Left lobe of liver (tissue), 2 donors: ENCODE results near the gene ZNF3. TPM values are rescaled to one million over a fixed set of nuclear protein-coding genes. Genes with fewer than 3 reads are reported as not detected.

Experiments
- ATAC-seq: fragments of 200-7000 bp; cut with Tn5 transposase; one replicate; pipeline ENCODE4 v1.9.1; 2020; ENCODE audit warnings: mild to moderate bottlenecking, moderate library complexity
- DNase-seq: peaks from one replicate; pipeline ENCODE4 v3.0.0-alpha.2; 2020; ENCODE audit warnings: low spot score
- total RNA-seq: library from RNA; stranded (reverse); gene quantifications from one replicate; pipeline ENCODE4 v1.2.1, GENCODE V29; 2021
- donor health status: DM: no; HTN: no; CAD: no; lungs with moderate emphysema.
- donor health status: DM: no; HTN: yes; CAD: no.

ZNF3 gene
- total RNA-seq, 1 donor from 2014 or later = 14.5 TPM

DNA sequence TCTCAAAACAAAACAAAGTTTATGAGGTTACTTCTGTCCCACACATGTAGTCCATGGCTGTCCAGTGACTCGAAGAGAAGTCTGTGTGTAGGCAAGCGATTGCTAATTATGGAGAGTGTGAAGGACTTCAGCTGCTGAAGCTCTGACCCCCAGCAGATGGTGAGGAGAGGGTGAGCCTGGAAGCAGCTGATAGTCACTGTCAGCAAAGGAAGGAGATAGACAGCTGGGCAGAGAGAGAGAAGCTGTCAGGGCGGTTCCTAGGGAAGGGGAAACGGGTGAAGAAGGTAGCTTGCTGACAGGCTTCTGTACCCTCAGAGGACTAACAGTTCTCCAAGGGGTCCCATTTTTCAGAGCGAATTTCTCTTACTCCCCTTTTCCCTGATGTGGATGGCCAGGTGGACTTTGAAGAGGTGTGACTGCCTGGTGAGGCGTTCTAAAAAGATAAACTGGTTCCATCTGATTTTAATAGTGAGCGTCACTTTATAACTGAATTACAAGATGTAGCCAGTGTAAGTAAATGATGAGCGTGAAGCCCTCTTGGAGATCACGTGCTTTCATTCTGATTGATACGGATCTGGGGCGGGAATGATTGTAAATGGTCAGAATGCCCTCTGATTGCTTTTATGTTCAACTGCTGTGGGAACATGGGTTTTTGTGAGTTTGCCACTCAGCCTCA, 19.9 kb downstream of the ZNF3 start:
- ATAC-seq = no peak
- no peak for DNase-seq

- ATAC-seq (no peak), DNase-seq (no peak)
These were observed 22.2 kb downstream of the ZNF3 start for GRCh38 chr7:100059251-100059739.

DNA sequence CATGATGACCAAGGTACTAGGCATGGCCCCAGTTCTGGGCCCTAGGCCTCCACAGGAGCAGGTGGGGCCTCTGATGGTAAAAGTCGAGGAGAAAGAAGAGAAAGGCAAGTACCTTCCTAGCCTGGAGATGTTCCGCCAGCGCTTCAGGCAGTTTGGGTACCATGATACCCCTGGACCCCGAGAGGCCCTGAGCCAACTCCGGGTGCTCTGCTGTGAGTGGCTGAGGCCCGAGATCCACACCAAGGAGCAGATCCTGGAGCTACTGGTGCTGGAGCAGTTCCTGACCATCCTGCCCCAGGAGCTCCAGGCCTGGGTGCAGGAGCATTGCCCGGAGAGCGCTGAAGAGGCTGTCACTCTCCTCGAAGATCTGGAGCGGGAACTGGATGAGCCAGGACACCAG, 24.5 kb downstream of the ZNF3 start:
- no peak for DNase-seq
- ATAC-seq = no peak

DNA sequence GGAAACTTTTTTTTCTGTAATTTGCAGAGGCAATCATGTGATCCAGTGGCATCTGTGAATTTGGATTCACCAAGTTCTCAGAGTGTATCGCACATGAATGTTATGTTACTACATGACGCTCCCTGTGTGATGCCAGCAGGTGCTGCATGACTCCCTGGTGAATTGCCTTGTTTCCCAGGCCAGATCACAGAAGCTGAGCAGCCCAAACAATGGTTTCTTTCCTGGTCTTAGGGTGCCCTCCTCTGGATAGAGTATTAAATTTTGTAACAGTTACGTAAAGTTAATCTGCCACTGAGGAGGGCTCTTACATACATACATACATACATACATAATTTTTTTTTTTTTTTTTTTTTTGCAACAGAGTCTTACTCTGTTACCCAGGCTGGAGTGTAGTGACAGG, 28.3 kb downstream of the ZNF3 start:
- DNase-seq (no peak), ATAC-seq (peak; percentile 79)

GRCh38 chr7:100051611-100052010, 29.9 kb downstream of the ZNF3 start:
- no peak for ATAC-seq
- DNase-seq = no peak

- DNase-seq = peak; percentile 86
- peak; percentile 86 for ATAC-seq
These were observed 31.9 kb downstream of the ZNF3 start, which contains the start of gene ZSCAN21 for GRCh38 chr7:100049441-100050291. Gene ZSCAN21, plus strand, starts transcription at chr7:100049774. Its CDS starts 7,233 bp downstream, at chr7:100057007.

DNA sequence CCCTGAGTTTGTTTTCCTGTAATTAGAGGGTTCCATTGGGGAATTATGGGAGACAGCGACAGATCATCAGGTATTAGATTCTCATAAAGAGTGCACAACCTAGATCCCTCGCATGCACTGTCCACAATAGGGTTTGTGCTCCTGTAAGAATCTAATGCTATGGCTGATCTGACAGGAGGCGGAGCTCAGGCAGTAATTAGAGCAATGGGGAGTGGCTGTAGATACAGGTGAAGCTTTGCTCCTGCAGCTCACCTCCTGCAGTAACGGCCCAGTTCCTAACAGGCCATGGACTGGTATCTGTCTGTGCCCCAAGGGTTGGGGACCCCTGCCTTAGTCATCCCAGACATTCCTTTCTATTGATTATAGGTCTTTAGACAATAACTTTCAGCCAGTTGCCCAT, 32.8 kb downstream of the ZNF3 start:
- DNase-seq = no peak
- ATAC-seq = no peak

- ATAC-seq = peak; percentile 75
- peak; percentile 73 for DNase-seq
These were observed 36.8 kb downstream of the ZNF3 start for GRCh38 chr7:100044718-100045117.

- ATAC-seq (no peak), DNase-seq (no peak)
These were observed 40.9 kb downstream of the ZNF3 start for GRCh38 chr7:100040575-100040974.

DNA sequence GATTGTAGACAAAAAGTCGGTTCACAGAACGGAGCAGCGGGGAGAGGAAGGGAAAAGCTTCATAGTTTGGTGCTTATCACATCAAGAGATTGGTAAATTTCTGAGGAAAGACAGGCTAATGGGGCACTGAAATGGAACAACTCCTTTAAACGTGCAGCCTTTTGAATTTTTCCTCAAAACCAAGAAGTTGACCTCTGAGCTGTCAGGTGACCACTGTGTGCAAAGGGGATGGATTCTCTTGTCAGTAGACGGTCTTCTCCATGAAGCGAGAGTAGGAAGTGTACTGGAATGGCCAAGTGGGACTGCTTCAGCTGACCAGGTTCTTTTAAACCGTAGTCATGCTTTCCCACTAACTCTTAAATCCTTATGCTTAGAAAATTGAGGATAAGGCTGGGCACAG, 43.2 kb downstream of the ZNF3 start:
- ATAC-seq (peak; percentile 30), DNase-seq (no peak)

- DNase-seq (no peak), ATAC-seq (no peak)
These were observed 45.6 kb downstream of the ZNF3 start for GRCh38 chr7:100035876-100036275.

DNA sequence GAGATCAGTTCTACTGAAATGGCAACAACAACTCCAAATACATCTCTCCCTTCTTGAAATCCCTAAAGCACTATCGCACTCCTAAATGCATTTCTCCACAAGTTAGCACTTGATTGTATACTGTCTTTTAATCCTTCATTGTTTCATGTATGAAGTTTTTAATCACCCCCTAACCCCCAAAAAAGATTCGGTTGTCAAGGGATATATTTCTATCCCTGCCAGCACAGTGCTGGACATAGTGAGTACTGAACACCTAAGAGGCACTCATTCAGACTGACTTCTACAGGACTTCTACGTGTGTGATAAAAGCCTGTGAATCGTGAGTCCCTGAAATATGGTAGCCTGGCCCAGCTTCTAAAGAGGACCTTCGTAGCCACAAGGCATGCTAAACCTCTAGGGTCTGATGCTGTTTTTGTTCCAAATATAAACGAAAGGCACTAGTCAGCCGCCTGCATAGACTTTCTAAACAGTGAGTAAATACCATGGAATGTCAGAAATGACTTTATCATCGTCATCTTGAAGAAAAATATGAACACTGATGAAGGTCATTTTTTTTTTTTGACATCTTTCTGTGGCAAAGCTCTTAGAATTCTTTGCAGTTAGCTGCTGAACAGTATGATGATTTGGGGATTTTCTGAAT, 46.5 kb downstream of the ZNF3 start:
- no peak for DNase-seq
- ATAC-seq = no peak

GRCh38 chr7:100033526-100033925, 48.0 kb downstream of the ZNF3 start:
- DNase-seq (no peak), ATAC-seq (no peak)

DNA sequence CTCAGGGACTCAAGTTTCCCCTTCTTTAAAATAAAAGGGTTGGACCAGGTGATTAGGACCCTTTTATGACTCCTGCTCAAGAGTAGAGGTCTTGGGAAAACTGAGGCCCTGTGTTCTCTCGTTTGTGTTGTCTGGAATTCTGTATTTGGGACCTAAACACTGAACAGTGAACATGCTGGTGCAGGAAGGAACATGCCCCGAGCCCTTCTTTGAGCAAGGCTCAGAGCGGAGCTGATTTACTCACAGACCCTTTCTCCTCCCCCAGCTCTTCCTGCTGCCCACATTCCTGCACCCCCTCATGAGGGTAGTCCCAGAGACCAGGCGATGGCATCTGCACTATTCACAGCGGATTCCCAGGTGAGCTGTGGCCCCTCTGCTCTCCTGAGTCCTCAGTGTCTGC, 51.9 kb downstream of the ZNF3 start:
- ATAC-seq (no peak), DNase-seq (no peak)

GRCh38 chr7:100027197-100027596, 54.3 kb downstream of the ZNF3 start:
- no peak for DNase-seq
- no peak for ATAC-seq

DNA sequence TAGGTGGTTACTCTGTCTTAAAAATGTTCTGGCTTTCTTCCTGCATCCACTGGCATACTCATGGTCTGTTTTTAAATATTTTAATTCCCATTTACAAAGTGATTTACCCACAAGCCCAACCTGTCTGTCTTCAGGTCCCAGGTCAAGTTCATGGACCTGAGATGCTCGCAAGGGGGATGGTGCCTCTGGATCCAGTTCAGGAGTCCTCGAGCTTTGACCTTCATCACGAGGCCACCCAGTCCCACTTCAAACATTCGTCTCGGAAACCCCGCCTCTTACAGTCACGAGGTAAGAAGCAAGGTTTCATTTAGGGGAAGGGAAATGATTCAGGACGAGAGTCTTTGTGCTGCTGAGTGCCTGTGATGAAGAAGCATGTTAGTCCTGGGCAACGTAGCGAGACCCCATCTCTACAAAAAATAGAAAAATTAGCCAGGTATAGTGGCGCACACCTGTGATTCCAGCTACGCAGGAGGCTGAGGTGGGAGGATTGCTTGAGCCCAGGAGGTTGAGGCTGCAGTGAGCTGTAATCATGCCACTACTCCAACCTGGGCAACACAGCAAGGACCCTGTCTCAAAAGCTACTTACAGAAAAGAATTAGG, 57.4 kb downstream of the ZNF3 start:
- ATAC-seq = peak; percentile 73

DNA sequence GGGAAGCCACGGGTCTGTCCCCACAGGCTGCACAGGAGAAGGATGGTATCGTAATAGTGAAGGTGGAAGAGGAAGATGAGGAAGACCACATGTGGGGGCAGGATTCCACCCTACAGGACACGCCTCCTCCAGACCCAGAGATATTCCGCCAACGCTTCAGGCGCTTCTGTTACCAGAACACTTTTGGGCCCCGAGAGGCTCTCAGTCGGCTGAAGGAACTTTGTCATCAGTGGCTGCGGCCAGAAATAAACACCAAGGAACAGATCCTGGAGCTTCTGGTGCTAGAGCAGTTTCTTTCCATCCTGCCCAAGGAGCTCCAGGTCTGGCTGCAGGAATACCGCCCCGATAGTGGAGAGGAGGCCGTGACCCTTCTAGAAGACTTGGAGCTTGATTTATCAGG, 58.0 kb downstream of the ZNF3 start:
- no peak for DNase-seq
- peak; percentile 11 for ATAC-seq

More for the DNA sequence above, 57.4 kb downstream of the ZNF3 start:
- DNase-seq = peak; percentile 91

DNA sequence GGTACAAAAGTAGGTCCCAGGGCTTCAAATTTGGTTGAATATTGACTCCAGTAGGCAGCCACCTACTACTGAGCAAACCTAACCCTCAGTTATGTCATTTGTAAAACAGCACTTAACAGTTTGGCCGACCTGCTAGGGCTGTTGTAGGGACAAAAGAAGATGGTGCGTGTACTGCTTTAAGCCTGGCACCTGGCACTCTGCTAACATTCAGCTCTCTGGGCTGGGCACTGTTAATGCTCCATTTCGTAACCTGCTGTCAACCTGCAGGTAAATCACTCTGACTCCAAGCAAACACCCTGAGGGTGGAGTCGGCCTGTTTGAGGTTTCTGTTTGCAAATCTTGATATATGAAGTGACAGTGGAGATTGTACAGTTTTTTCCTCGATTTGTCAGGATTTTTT, 58.9 kb downstream of the ZNF3 start:
- ATAC-seq (peak; percentile 81), DNase-seq (peak; percentile 90)

GRCh38 chr7:100021297-100021696, 60.2 kb downstream of the ZNF3 start:
- no peak for DNase-seq
- no peak for ATAC-seq
